ENCODE results near the gene TIMM13. TPM values are rescaled to one million over a fixed set of nuclear protein-coding genes. Genes with fewer than 3 reads are reported as not detected.

TIMM13 gene
- total RNA-seq, 3 donors from 2014 or later, result 27.7 to 34.4 (median 28.1) TPM

- no peak for DNase-seq (ENCODE audit: low spot score in 2 of 2)
- H3K36me3 ChIP-seq, result no peaks in the 10 kb centered on the region
- H3K27ac ChIP-seq, result peak overlapping the region; percentile 78 to 85
- no peaks in the 10 kb centered on the region for H3K27me3 ChIP-seq
- peaks cover 0 to 16% of the 10 kb centered on the region in 2 donors for H3K4me1 ChIP-seq
- H3K9me3 ChIP-seq, result no peaks in the 10 kb centered on the region
- intact Hi-C loops (cut with DNase I; ENCODE audit: low total_unique reads), result no loop called here
- peak overlapping the region; percentile 80 to 100 (median 100) for H3K4me3 ChIP-seq
- TF ChIP-seq CTCF (IDR thresholded peaks at IDR 0.05), result peak in 1 of 3 donors; percentile 3
- no peak for TF ChIP-seq POLR2A (IDR thresholded peaks at IDR 0.05)
These were observed 30.1 kb upstream of the TIMM13 start for GRCh38 chr19:2457394-2458037.

GRCh38 chr19:2455851-2456570, 28.6 kb upstream of the TIMM13 start:
- no peak for DNase-seq (ENCODE audit: low spot score in 2 of 2)
- intact Hi-C loops (cut with DNase I; ENCODE audit: low total_unique reads), result no loop called here
- H3K27ac ChIP-seq, result peak overlapping the region; percentile 40 to 85

GRCh38 chr19:2454962-2455850, 27.8 kb upstream of the TIMM13 start:
- no peaks in the 10 kb centered on the region for H3K9me3 ChIP-seq
- intact Hi-C loops (cut with DNase I; ENCODE audit: low total_unique reads), result no loop called here
- H3K4me3 ChIP-seq, result peak overlapping the region; percentile 80 to 100 (median 100)
- no peaks in the 10 kb centered on the region for H3K27me3 ChIP-seq
- H3K4me1 ChIP-seq, result peaks cover 0 to 8% of the 10 kb centered on the region in 2 donors
- TF ChIP-seq CTCF (IDR thresholded peaks at IDR 0.05), result no peak
- no peak for TF ChIP-seq POLR2A (IDR thresholded peaks at IDR 0.05)
- no peak for TF ChIP-seq POLR2AphosphoS5 (IDR thresholded peaks at IDR 0.05)
- no peaks in the 10 kb centered on the region for H3K36me3 ChIP-seq
- DNase-seq (ENCODE audit: low spot score in 2 of 2), result no peak
- H3K27ac ChIP-seq, result peak overlapping the region; percentile 40 to 85

More at GRCh38 chr19:2455851-2456570, 28.6 kb upstream of the TIMM13 start:
- TF ChIP-seq POLR2A (IDR thresholded peaks at IDR 0.05), result no peak
- no peak for TF ChIP-seq CTCF (IDR thresholded peaks at IDR 0.05)
- no peak for TF ChIP-seq POLR2AphosphoS5 (IDR thresholded peaks at IDR 0.05)
- Histone ChIP-seq H3K4me3 (peak overlapping the region; percentile 80 to 100 (median 100)), H3K4me1 (peaks cover 0 to 8% of the 10 kb centered on the region in 2 donors), H3K36me3 (no peaks in the 10 kb centered on the region), H3K9me3 (no peaks in the 10 kb centered on the region), H3K27me3 (no peaks in the 10 kb centered on the region)

GRCh38 chr19:2454199-2454961, 27.0 kb upstream of the TIMM13 start:
- DNase-seq (ENCODE audit: low spot score in 2 of 2), result no peak
- Histone ChIP-seq H3K4me1 (peaks cover 0 to 8% of the 10 kb centered on the region in 2 donors), H3K4me3 (no peak overlapping the region), H3K9me3 (no peaks in the 10 kb centered on the region), H3K36me3 (no peaks in the 10 kb centered on the region), H3K27me3 (no peaks in the 10 kb centered on the region), H3K27ac (no peak overlapping the region)
- intact Hi-C loops (cut with DNase I; ENCODE audit: low total_unique reads), result no loop called here
- TF ChIP-seq POLR2A (IDR thresholded peaks at IDR 0.05) (no peak), CTCF (IDR thresholded peaks at IDR 0.05) (no peak), POLR2AphosphoS5 (IDR thresholded peaks at IDR 0.05) (no peak)

Measured in breast epithelium (tissue), 4 donors.